Panc1 (cell line): Measurements from ENCODE around the gene ABCG5. TPM values are rescaled to one million over a fixed set of nuclear protein-coding genes. Genes with fewer than 3 reads are reported as not detected.

Experiments
- ATAC-seq: fragments of 200-7000 bp; cut with Tn5 transposase; 2 replicates; pipeline ENCODE4 v1.9.1; 2020; ENCODE audit warnings: mild to moderate bottlenecking, moderate library complexity
- BruUV-seq: library from RNA; stranded (reverse); fragments of 400-500 nt; replicated peaks from 2 replicates; lab custom pipeline; 2021; lab: Mats Ljungman, UMichigan
- CTCF ChIA-PET: fragments of 300-600 bp; sonication (Branson Sonifier 250); formaldehyde crosslinking; loops from one replicate; lab custom pipeline; 2022; ENCODE audit warnings: antibody characterized with exemption; lab: Charles Lee
- POLR2A ChIA-PET: fragments of 300-600 bp; sonication (Branson Sonifier 250); formaldehyde crosslinking; loops from one replicate; lab custom pipeline; 2022; ENCODE audit warnings: antibody characterized with exemption; lab: Charles Lee
- DNase-seq: peaks from one replicate; pipeline ENCODE4 v3.0.0-alpha.2; 2010; ENCODE audit warnings: low read depth, low spot score
- H3K27ac ChIP-seq: 2 replicates; pipeline ENCODE4 v1.5.1; 2011; ENCODE audit warnings: mild to moderate bottlenecking, low read length, inconsistent platforms
- H3K27me3 ChIP-seq: fragments of 200-500 bp; sonication (Bioruptor generic); 2 replicates; pipeline ENCODE4 v1.6.0; 2014; ENCODE audit warnings: low read length, inconsistent platforms; ENCODE audit not compliant: control insufficient read depth, insufficient read depth
- H3K36me3 ChIP-seq: fragments of 200-500 bp; sonication (Bioruptor generic); 2 replicates; pipeline ENCODE4 v1.5.1; 2014; ENCODE audit warnings: inconsistent platforms, mild to moderate bottlenecking, low read length, moderate library complexity; ENCODE audit not compliant: control insufficient read depth, insufficient read depth
- H3K4me1 ChIP-seq: 2 replicates; pipeline ENCODE4 v1.5.1; 2011; ENCODE audit warnings: inconsistent platforms, mild to moderate bottlenecking, low read length, moderate library complexity; ENCODE audit not compliant: control insufficient read depth, insufficient read depth
- H3K4me3 ChIP-seq, 2 experiments: 2 replicates each; pipeline ENCODE4 v1.5.1; 2011 to 2012; ENCODE audit warnings: low read depth in 2 of 2, low read length in 2 of 2, mild to moderate bottlenecking in 2 of 2, inconsistent platforms in 1 of 2, moderate library complexity in 1 of 2
- H3K9me3 ChIP-seq: fragments of 200-500 bp; sonication (Bioruptor generic); 2 replicates; pipeline ENCODE4 v1.5.1; 2014; ENCODE audit warnings: low read depth, mild to moderate bottlenecking, inconsistent platforms, low read length, moderate library complexity; ENCODE audit not compliant: control insufficient read depth, insufficient read depth
- CTCF ChIP-seq: fragments of 450-650 bp; IDR thresholded peaks from 2 replicates; pipeline ENCODE4 v1.5.1; 2017; ENCODE audit warnings: mild to moderate bottlenecking
- POLR2AphosphoS5 ChIP-seq: IDR thresholded peaks from 2 replicates; pipeline ENCODE4 v1.6.1; 2012; ENCODE audit warnings: mild to moderate bottlenecking, low read depth, low read length, moderate library complexity
- REST ChIP-seq, 2 experiments: IDR thresholded peaks; 2 replicates each; pipeline ENCODE4 v1.6.1; 2011 to 2012; ENCODE audit warnings: low read depth in 2 of 2, control low read depth in 1 of 2, low read length in 1 of 2, mild to moderate bottlenecking in 1 of 2, moderate library complexity in 1 of 2; ENCODE audit not compliant: insufficient read depth in 1 of 2
- SIN3A ChIP-seq: IDR thresholded peaks from 2 replicates; pipeline ENCODE4 v1.6.1; 2012; ENCODE audit warnings: low read depth, mild to moderate bottlenecking, low read length, moderate library complexity, borderline replicate concordance; ENCODE audit not compliant: insufficient read depth
- TCF7L2 ChIP-seq: IDR thresholded peaks from 2 replicates; pipeline ENCODE4 v1.6.1; 2011; ENCODE audit warnings: mild to moderate bottlenecking, low read depth, low read length, inconsistent platforms
- in situ Hi-C: cut with HindIII; loops from 2 replicates; pipeline ENCODE4 v1.10.0; 2016; ENCODE audit warnings: low sequenced_read_pairs, low pct_unique_long_range_greater_than_20kb
- intact Hi-C: fragments of 100-400 bp; cut with micrococcal nuclease; formaldehyde crosslinking; loops from one replicate; pipeline ENCODE4 v1.10.0; 2022; ENCODE audit not compliant: unreplicated experiment
- total RNA-seq: library from RNA; stranded (reverse); gene quantifications from one replicate; pipeline ENCODE4 v1.2.1, GENCODE V29; 2021; ENCODE audit not compliant: unreplicated experiment

Gene ABCG5
- total RNA-seq, 1 experiment from 2014 or later = 0.05 TPM

- H3K27ac ChIP-seq = no peak overlapping the region
- no peaks in the 10 kb centered on the region for H3K4me1 ChIP-seq
- DNase-seq (no peak), ATAC-seq (no peak)
- in situ Hi-C loops = no loop called here
- POLR2A ChIA-PET = no interaction called here
- H3K4me3 ChIP-seq = no peak overlapping the region
- no peaks in the 10 kb centered on the region for H3K36me3 ChIP-seq
- intact Hi-C loops = no loop called here
- TF ChIP-seq SIN3A (no peak), TCF7L2 (no peak), REST (IDR thresholded peaks at IDR 0.05; ENCODE audit: insufficient read depth in 1 of 2, low read depth in 2 of 2, low read length in 1 of 2) (no peak), POLR2AphosphoS5 (no peak), CTCF (no peak; the same call in 1 of the 2 replicates)
- CTCF ChIA-PET = no interaction called here
- no TSS peak for BruUV-seq
- no peaks in the 10 kb centered on the region for H3K9me3 ChIP-seq
- H3K27me3 ChIP-seq = no peaks in the 10 kb centered on the region
These were observed 36.5 kb downstream of the ABCG5 start for GRCh38 chr2:43802135-43802534.

GRCh38 chr2:43800894-43801293 lies 37.7 kb downstream of the ABCG5 start:
- ChIA-PET POLR2A (no interaction called here), CTCF (no interaction called here)
- in situ Hi-C loops = no loop called here
- no TSS peak for BruUV-seq
- H3K4me3 ChIP-seq = no peak overlapping the region
- TF ChIP-seq CTCF (no peak), SIN3A (no peak), TCF7L2 (no peak)
- H3K36me3 ChIP-seq = no peaks in the 10 kb centered on the region
- H3K27me3 ChIP-seq = no peaks in the 10 kb centered on the region
- intact Hi-C loops = no loop called here
- H3K27ac ChIP-seq = no peak overlapping the region
- H3K4me1 ChIP-seq = no peaks in the 10 kb centered on the region
- DNase-seq (no peak), ATAC-seq (no peak)
- no peaks in the 10 kb centered on the region for H3K9me3 ChIP-seq
